Mesenchymal stem cell (in vitro differentiated cells and primary cell): Measurements from ENCODE around the gene CAPN11. TPM values are rescaled to one million over a fixed set of nuclear protein-coding genes. Genes with fewer than 3 reads are reported as not detected.

Experiments used
- DNase-seq: peaks from one replicate; pipeline ENCODE4 v3.0.0-alpha.2; 2013
- H2AFZ ChIP-seq: one replicate; pipeline ENCODE4 v1.6.1; 2013; ENCODE audit warnings: low read depth, mild to moderate bottlenecking, control low read depth, inconsistent platforms, low read length, moderate library complexity
- H2AK5ac ChIP-seq: 2 replicates; pipeline ENCODE4 v1.6.1; 2013; ENCODE audit warnings: low read length, moderate library complexity, mild to moderate bottlenecking, inconsistent platforms; ENCODE audit not compliant: severe bottlenecking
- H2BK120ac ChIP-seq: one replicate; pipeline ENCODE4 v1.6.1; 2013; ENCODE audit warnings: low read depth, mild to moderate bottlenecking, inconsistent platforms, low read length, moderate library complexity
- H2BK12ac ChIP-seq, 2 experiments: one replicate each; pipeline ENCODE4 v1.6.1; 2013; ENCODE audit warnings: inconsistent platforms in 2 of 2, low read length in 2 of 2, mild to moderate bottlenecking in 2 of 2, moderate library complexity in 2 of 2, control low read depth in 1 of 2
- H2BK15ac ChIP-seq: one replicate; pipeline ENCODE4 v1.6.1; 2013; ENCODE audit warnings: mild to moderate bottlenecking, low read depth, inconsistent platforms; ENCODE audit not compliant: poor library complexity, severe bottlenecking
- H2BK5ac ChIP-seq: 2 replicates; pipeline ENCODE4 v1.6.1; 2013; ENCODE audit warnings: low read depth, mild to moderate bottlenecking, low read length, control low read depth, inconsistent platforms; ENCODE audit not compliant: poor library complexity, severe bottlenecking
- H3K14ac ChIP-seq, 2 experiments: one replicate each; pipeline ENCODE4 v1.6.1; 2013; ENCODE audit warnings: inconsistent platforms in 2 of 2, low read length in 2 of 2, control low read depth in 1 of 2, mild to moderate bottlenecking in 1 of 2, moderate library complexity in 1 of 2
- H3K18ac ChIP-seq, 2 experiments: one replicate each; pipeline ENCODE4 v1.6.1; 2013; ENCODE audit warnings: inconsistent platforms in 2 of 2, low read length in 2 of 2, control low read depth in 1 of 2, low read depth in 1 of 2, mild to moderate bottlenecking in 1 of 2
- H3K23ac ChIP-seq, 2 experiments: one replicate each; pipeline ENCODE4 v1.6.1; 2013; ENCODE audit warnings: inconsistent platforms in 2 of 2, low read length in 2 of 2, mild to moderate bottlenecking in 2 of 2, moderate library complexity in 2 of 2, control low read depth in 1 of 2
- H3K27ac ChIP-seq: 2 replicates; pipeline ENCODE4 v1.5.1; 2013; ENCODE audit warnings: mild to moderate bottlenecking, moderate library complexity, low read length, control low read depth, inconsistent platforms; ENCODE audit not compliant: poor library complexity, severe bottlenecking
- H3K27me3 ChIP-seq, 2 experiments: 2 replicates each; pipeline versions ENCODE4 v1.6.1 to v1.7.0; 2013; ENCODE audit warnings: low read length in 2 of 2, mild to moderate bottlenecking in 2 of 2, moderate library complexity in 2 of 2, control low read depth in 1 of 2, inconsistent platforms in 1 of 2; ENCODE audit not compliant: control insufficient read depth in 1 of 2, insufficient read depth in 1 of 2
- H3K36me3 ChIP-seq, 2 experiments: 2 replicates each; pipeline versions ENCODE4 v1.6.1 to v1.7.0; 2013; ENCODE audit warnings: low read length in 2 of 2, control low read depth in 1 of 2, inconsistent platforms in 1 of 2, low read depth in 1 of 2, mild to moderate bottlenecking in 1 of 2; ENCODE audit not compliant: insufficient read depth in 2 of 2, control insufficient read depth in 1 of 2
- H3K4ac ChIP-seq, 2 experiments: one replicate each; pipeline ENCODE4 v1.6.1; 2013; ENCODE audit warnings: inconsistent platforms in 2 of 2, low read length in 2 of 2, mild to moderate bottlenecking in 2 of 2, moderate library complexity in 2 of 2, control low read depth in 1 of 2, low read depth in 1 of 2
- H3K4me1 ChIP-seq: 2 replicates; pipeline ENCODE4 v1.6.1; 2013; ENCODE audit warnings: low read depth, low read length, control low read depth; ENCODE audit not compliant: control insufficient read depth, insufficient read depth
- H3K4me2 ChIP-seq: 2 replicates; pipeline ENCODE4 v1.6.1; 2013; ENCODE audit warnings: low read length, mild to moderate bottlenecking, inconsistent platforms; ENCODE audit not compliant: poor library complexity, severe bottlenecking
- H3K4me3 ChIP-seq, 2 experiments: 2 replicates each; pipeline versions ENCODE4 v1.5.1 to v1.7.0; 2013; ENCODE audit warnings: low read length in 2 of 2, mild to moderate bottlenecking in 2 of 2, control low read depth in 1 of 2, low read depth in 1 of 2; ENCODE audit not compliant: insufficient read depth in 1 of 2
- H3K79me1 ChIP-seq: replicated peaks from 2 replicates; pipeline ENCODE4 v1.6.1; 2013; ENCODE audit warnings: mild to moderate bottlenecking, control low read depth, low read length, inconsistent platforms; ENCODE audit not compliant: poor library complexity, severe bottlenecking
- H3K9ac ChIP-seq: 2 replicates; pipeline ENCODE4 v1.7.0; 2013; ENCODE audit warnings: mild to moderate bottlenecking, low read length, moderate library complexity
- H3K9me3 ChIP-seq: 2 replicates; pipeline ENCODE4 v1.7.0; 2013; ENCODE audit warnings: mild to moderate bottlenecking, low read length; ENCODE audit not compliant: control insufficient read depth
- H4K8ac ChIP-seq: one replicate; pipeline ENCODE4 v1.6.1; 2013; ENCODE audit warnings: inconsistent platforms, mild to moderate bottlenecking, low read length, moderate library complexity
- H4K91ac ChIP-seq: one replicate; pipeline ENCODE4 v1.6.1; 2013; ENCODE audit warnings: mild to moderate bottlenecking, low read length, inconsistent platforms
- WGBS: methylation state at CpG from one replicate; pipeline ENCODE4 v1.1.7; 2013; ENCODE audit warnings: mixed read lengths; 5-methylcytosine and 5-hydroxymethylcytosine counted together
- polyA plus RNA-seq, 2 experiments: library from polyadenylated mRNA; stranded (reverse); fragments of 200-250 nt; gene quantifications; one replicate each; pipeline ENCODE4 v1.2.3, GENCODE V29; 2013

Gene CAPN11
- not detected for polyA plus RNA-seq (2013, experiment 1 of 2)
- polyA plus RNA-seq (2013, experiment 2 of 2), result not detected

GRCh38 chr6:44158770-44159228 is at the start of gene CAPN11:
CAPN11 (plus strand) TSS chr6:44158820; CDS start chr6:44158849, 29 bp downstream.
- Histone ChIP-seq H3K9me3 (no peaks in the 10 kb centered on the region), H4K91ac (no peak within 1 kb of the TSS), H2AFZ (no peak within 1 kb of the TSS), H3K27ac (no peak within 1 kb of the TSS), H2AK5ac (no peak within 1 kb of the TSS), H2BK15ac (no peak within 1 kb of the TSS), H2BK12ac (no peak within 1 kb of the TSS), H3K36me3 (peaks cover 5 to 22% of the 10 kb centered on the region in 2 experiments), H3K23ac (no peak within 1 kb of the TSS), H3K4me1 (no peaks in the 10 kb centered on the region), H3K4me2 (no peak within 1 kb of the TSS), H4K8ac (no peak within 1 kb of the TSS), H2BK120ac (no peak within 1 kb of the TSS), H3K9ac (no peak within 1 kb of the TSS), H3K4me3 (no peak within 1 kb of the TSS), H3K27me3 (peaks cover 9 to 14% of the 10 kb centered on the region in 2 experiments), H3K18ac (no peak within 1 kb of the TSS), H3K4ac (no peak within 1 kb of the TSS), H3K14ac (no peak within 1 kb of the TSS), H2BK5ac (no peak within 1 kb of the TSS), H3K79me1 (no peaks in the 10 kb centered on the region)
- no peak for DNase-seq
- whole genome bisulfite sequencing, result 78% methylated on average over 4 of the region's 5 CpGs

GRCh38 chr6:44109212-44109611 is 49.4 kb upstream of the CAPN11 start:
- Histone ChIP-seq H3K18ac (no peak overlapping the region), H3K79me1 (peaks cover 56% of the 10 kb centered on the region), H3K14ac (no peak overlapping the region), H3K36me3 (peaks cover 57 to 80% of the 10 kb centered on the region in 2 experiments), H3K4me1 (peaks cover 33% of the 10 kb centered on the region), H2AK5ac (no peak overlapping the region), H2BK15ac (no peak overlapping the region), H2BK12ac (no peak overlapping the region), H3K9me3 (no peaks in the 10 kb centered on the region), H2BK5ac (no peak overlapping the region), H3K27ac (no peak overlapping the region), H4K8ac (no peak overlapping the region), H3K4me3 (no peak overlapping the region), H2BK120ac (no peak overlapping the region), H3K9ac (no peak overlapping the region), H3K27me3 (no peaks in the 10 kb centered on the region), H3K23ac (no peak overlapping the region), H3K4ac (no peak overlapping the region), H4K91ac (no peak overlapping the region), H2AFZ (no peak overlapping the region), H3K4me2 (no peak overlapping the region)
- WGBS, result 98% methylated on average over 10 of the region's 10 CpGs
- no peak for DNase-seq

- Histone ChIP-seq H2BK12ac (no peak overlapping the region), H3K36me3 (peaks cover 53 to 75% of the 10 kb centered on the region in 2 experiments), H3K9ac (no peak overlapping the region), H3K14ac (no peak overlapping the region), H3K4ac (no peak overlapping the region), H2BK120ac (no peak overlapping the region), H3K79me1 (peaks cover 51% of the 10 kb centered on the region), H3K27me3 (no peaks in the 10 kb centered on the region), H4K8ac (no peak overlapping the region), H3K4me2 (no peak overlapping the region), H2AFZ (no peak overlapping the region), H2BK15ac (no peak overlapping the region), H2BK5ac (no peak overlapping the region), H2AK5ac (no peak overlapping the region), H3K18ac (no peak overlapping the region), H3K4me1 (peaks cover 33% of the 10 kb centered on the region), H3K4me3 (no peak overlapping the region), H3K27ac (no peak overlapping the region), H4K91ac (no peak overlapping the region), H3K9me3 (no peaks in the 10 kb centered on the region), H3K23ac (no peak overlapping the region)
- DNase-seq, result no peak
- 89% methylated on average over 6 of the region's 6 CpGs for WGBS
Observed at GRCh38 chr6:44110005-44110676, 48.5 kb upstream of the CAPN11 start.

DNA sequence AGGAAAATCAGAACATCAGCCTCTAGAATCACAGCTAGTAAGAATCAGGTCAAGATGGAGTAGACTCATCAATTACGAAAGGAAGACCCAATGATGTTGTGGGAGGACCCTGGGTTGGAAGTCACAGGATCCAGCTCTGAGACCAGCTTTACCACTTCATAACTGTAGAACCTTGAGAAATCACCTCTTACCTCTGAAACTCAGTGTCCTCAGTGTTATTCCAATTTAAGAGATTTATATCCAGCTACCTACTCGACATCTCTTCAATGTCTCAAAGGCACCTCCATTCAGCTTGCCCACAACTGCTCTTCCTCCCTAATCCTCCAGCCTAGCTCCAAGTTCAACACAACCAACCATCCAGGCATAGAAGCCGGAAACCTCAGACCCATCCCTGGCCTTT is 47.7 kb upstream of the CAPN11 start:
- H3K14ac ChIP-seq, result no peak overlapping the region
- no peak overlapping the region for H3K4me3 ChIP-seq
- H2BK5ac ChIP-seq, result no peak overlapping the region
- H3K79me1 ChIP-seq, result peaks cover 47% of the 10 kb centered on the region
- H3K27ac ChIP-seq, result no peak overlapping the region
- no peaks in the 10 kb centered on the region for H3K9me3 ChIP-seq
- peaks cover 49 to 80% of the 10 kb centered on the region in 2 experiments for H3K36me3 ChIP-seq
- no peak overlapping the region for H2BK120ac ChIP-seq
- no peak overlapping the region for H3K9ac ChIP-seq
- no peak for DNase-seq
- peaks cover 35% of the 10 kb centered on the region for H3K4me1 ChIP-seq
- H2BK12ac ChIP-seq, result no peak overlapping the region
- no peak overlapping the region for H2AK5ac ChIP-seq
- H3K18ac ChIP-seq, result no peak overlapping the region
- H4K91ac ChIP-seq, result no peak overlapping the region
- H3K23ac ChIP-seq, result no peak overlapping the region
- H3K4me2 ChIP-seq, result no peak overlapping the region
- H2BK15ac ChIP-seq, result no peak overlapping the region
- no peak overlapping the region for H4K8ac ChIP-seq
- H3K27me3 ChIP-seq, result no peaks in the 10 kb centered on the region
- no peak overlapping the region for H3K4ac ChIP-seq
- 97% methylated on average over 3 of the region's 3 CpGs for WGBS
- H2AFZ ChIP-seq, result no peak overlapping the region
